CD4-positive, alpha-beta T cell treated with Interleukin-4 for 4 hours (primary cell): Measurements from ENCODE around the gene WDR74.
"Not testable (repeated sequence)": the region's sequence is repeated elsewhere in the genome, so short reads cannot be mapped to it uniquely, and the experiment has no call there.

Experiments
- DNase-seq: peaks from one replicate; pipeline ENCODE4 v3.0.0-alpha.2; 2020

WDR74 gene

GRCh38 chr11:62839050-62839945 is at the start of gene WDR74:
WDR74 (minus strand) TSS chr11:62839590; CDS start chr11:62839570, 20 bp downstream.
- DNase-seq = peak; percentile 94

- DNase-seq = no peak
Observed at GRCh38 chr11:62889126-62889483, 49.7 kb upstream of the WDR74 start.

GRCh38 chr11:62888406-62888805 is 49.0 kb upstream of the WDR74 start:
- DNase-seq = no peak

- DNase-seq = no peak
Observed at GRCh38 chr11:62885137-62885750, 45.9 kb upstream of the WDR74 start.

- DNase-seq = no peak
Observed at GRCh38 chr11:62883673-62884072, 44.3 kb upstream of the WDR74 start.

GRCh38 chr11:62882788-62883501 is 43.6 kb upstream of the WDR74 start:
- DNase-seq = no peak

GRCh38 chr11:62882431-62882749 is 43.0 kb upstream of the WDR74 start:
- no peak for DNase-seq

- peak; percentile 94 for DNase-seq
Observed at GRCh38 chr11:62881579-62882430, 42.4 kb upstream of the WDR74 start.

GRCh38 chr11:62880803-62881578 is 41.6 kb upstream of the WDR74 start, which contains the start of gene SLC3A2:
SLC3A2 (plus strand) TSS chr11:62880896; CDS start chr11:62881024, 128 bp downstream.
- DNase-seq = peak; percentile 82

- DNase-seq = no peak
Observed at GRCh38 chr11:62880231-62880802, 40.9 kb upstream of the WDR74 start.

- DNase-seq = no peak
Observed at GRCh38 chr11:62879235-62879978, 40.0 kb upstream of the WDR74 start.

- no peak for DNase-seq
Observed at GRCh38 chr11:62876712-62877111, 37.3 kb upstream of the WDR74 start.

GRCh38 chr11:62875698-62876478 is 36.5 kb upstream of the WDR74 start:
- no peak for DNase-seq

GRCh38 chr11:62874851-62875250 is 35.5 kb upstream of the WDR74 start:
- no peak for DNase-seq

- no peak for DNase-seq
Observed at GRCh38 chr11:62865635-62866034, 26.2 kb upstream of the WDR74 start.

- no peak for DNase-seq
Observed at GRCh38 chr11:62863687-62864335, 24.4 kb upstream of the WDR74 start.

GRCh38 chr11:62861564-62862192 is 22.3 kb upstream of the WDR74 start:
- DNase-seq = not testable (repeated sequence)

- no peak for DNase-seq
Observed at GRCh38 chr11:62860835-62861563, 21.6 kb upstream of the WDR74 start.
